Caco-2 (cell line): ENCODE measurements around the gene SLC45A2. TPM values are rescaled to one million over a fixed set of nuclear protein-coding genes. Genes with fewer than 3 reads are reported as not detected.

Experiments
- BruUV-seq: library from RNA; stranded (reverse); fragments of 400-500 nt; replicated peaks from 2 replicates; lab custom pipeline; 2021; lab: Mats Ljungman, UMichigan
- CTCF ChIA-PET: fragments of 300-600 bp; sonication (Branson Sonifier 250); formaldehyde crosslinking; loops from one replicate; lab custom pipeline; 2022; ENCODE audit warnings: antibody characterized with exemption; lab: Charles Lee
- POLR2A ChIA-PET: fragments of 300-600 bp; sonication (Branson Sonifier 250); formaldehyde crosslinking; loops from one replicate; lab custom pipeline; 2022; ENCODE audit warnings: antibody characterized with exemption; lab: Charles Lee
- DNase-seq, 2 experiments: peaks; one replicate each; pipeline versions ENCODE4 v3.0.0 to v3.0.0-alpha.2; 2020 to 2022
- H3K27me3 ChIP-seq: replicated peaks from 2 replicates; pipeline ENCODE4 v1.6.0; 2011; ENCODE audit warnings: low read length; ENCODE audit not compliant: control insufficient read depth, insufficient read depth
- H3K36me3 ChIP-seq: 2 replicates; pipeline ENCODE4 v1.5.1; 2011; ENCODE audit warnings: low read length; ENCODE audit not compliant: control insufficient read depth, insufficient read depth
- H3K4me1 ChIP-seq: fragments of 250-450 bp; sonication (Bioruptor Pico); 2 replicates; pipeline ENCODE4 v1.5.1; 2020; ENCODE audit warnings: mild to moderate bottlenecking
- H3K4me3 ChIP-seq: 2 replicates; pipeline ENCODE4 v1.5.1; 2011; ENCODE audit warnings: low read depth, mild to moderate bottlenecking, control low read depth, low read length
- H3K9me3 ChIP-seq: fragments of 250-450 bp; sonication (Bioruptor Pico); 2 replicates; pipeline ENCODE4 v1.5.1; 2020; ENCODE audit warnings: mild to moderate bottlenecking, moderate library complexity
- H3K27ac Mint-ChIP-seq: one replicate; pipeline ENCODE4 v1.8.0; 2022; ENCODE audit warnings: mixed read lengths; ENCODE audit not compliant: unreplicated experiment
- H3K27me3 Mint-ChIP-seq: one replicate; pipeline ENCODE4 v1.8.0; 2022; ENCODE audit warnings: mixed read lengths; ENCODE audit not compliant: insufficient read depth, unreplicated experiment
- H3K36me3 Mint-ChIP-seq: one replicate; pipeline ENCODE4 v1.8.0; 2022; ENCODE audit warnings: mild to moderate bottlenecking, mixed read lengths; ENCODE audit not compliant: insufficient read depth, unreplicated experiment
- H3K4me1 Mint-ChIP-seq: one replicate; pipeline ENCODE4 v1.8.0; 2022; ENCODE audit warnings: low read depth, mixed read lengths; ENCODE audit not compliant: unreplicated experiment
- H3K4me3 Mint-ChIP-seq: one replicate; pipeline ENCODE4 v1.8.0; 2022; ENCODE audit warnings: mild to moderate bottlenecking, moderate library complexity, mixed read lengths; ENCODE audit not compliant: unreplicated experiment
- H3K9me3 Mint-ChIP-seq: one replicate; pipeline ENCODE4 v1.8.0; 2022; ENCODE audit warnings: mixed read lengths; ENCODE audit not compliant: unreplicated experiment
- intact Hi-C: fragments of 100-400 bp; cut with micrococcal nuclease; formaldehyde crosslinking; loops from one replicate; pipeline ENCODE4 v1.10.0; 2022; ENCODE audit not compliant: unreplicated experiment
- total RNA-seq: library from RNA; stranded (reverse); gene quantifications from 2 replicates; pipeline ENCODE4 v1.2.3, GENCODE V29; 2022
- TF ChIP-seq, protein P1 (sequence below), 2 experiments: fragments of 200-600 bp in 1 of 2; IDR thresholded peaks; 1 replicate in 1 of 2; 2 replicates in 1 of 2; pipeline versions ENCODE4 v1.5.1 to v1.8.0; 2011 to 2022; ENCODE audit warnings: antibody characterized with exemption in 1 of 2, control low read depth in 1 of 2, inconsistent platforms in 1 of 2, low read depth in 1 of 2, low read length in 1 of 2, mild to moderate bottlenecking in 1 of 2, moderate library complexity in 1 of 2; ENCODE audit not compliant: insufficient read depth in 1 of 2, severe bottlenecking in 1 of 2, unreplicated experiment in 1 of 2

The SLC45A2 gene
- total RNA-seq, 1 experiment from 2014 or later = 0.91 TPM

DNA sequence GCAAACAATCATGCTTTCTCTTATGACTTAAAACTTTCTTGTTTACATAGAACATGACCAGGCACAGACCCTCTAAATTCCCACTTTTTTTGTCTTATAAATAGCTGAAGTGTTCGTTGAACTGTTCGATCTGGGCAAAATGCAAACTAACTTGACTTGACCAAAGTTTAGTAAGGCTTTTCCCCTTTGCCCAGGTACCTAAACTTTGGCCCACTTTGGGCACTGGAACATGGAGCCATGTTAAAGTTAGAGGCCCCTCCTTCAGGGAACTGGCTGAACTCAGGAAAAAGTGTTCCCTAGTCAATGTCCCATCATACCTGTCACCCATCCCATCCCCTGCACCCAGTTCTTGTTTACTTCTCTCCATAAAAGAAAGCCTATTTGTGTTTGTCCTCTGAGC is 32.8 kb upstream of the SLC45A2 start:
- Mint-ChIP-seq H3K27ac (no peak overlapping the region), H3K27me3 (no peaks in the 10 kb centered on the region), H3K9me3 (no peaks in the 10 kb centered on the region), H3K4me3 (no peak overlapping the region), H3K4me1 (peaks cover 35% of the 10 kb centered on the region), H3K36me3 (peaks cover 3% of the 10 kb centered on the region)
- no peak for DNase-seq
- ChIA-PET POLR2A (no interaction called here), CTCF (no interaction called here)
- H3K4me3 ChIP-seq = no peak overlapping the region
- no peaks in the 10 kb centered on the region for H3K9me3 ChIP-seq
- intact Hi-C loops = no loop called here
- no TSS peak for BruUV-seq
- H3K4me1 ChIP-seq = peaks cover 26% of the 10 kb centered on the region
- no peaks in the 10 kb centered on the region for H3K27me3 ChIP-seq
- TF ChIP-seq, protein P1, sequence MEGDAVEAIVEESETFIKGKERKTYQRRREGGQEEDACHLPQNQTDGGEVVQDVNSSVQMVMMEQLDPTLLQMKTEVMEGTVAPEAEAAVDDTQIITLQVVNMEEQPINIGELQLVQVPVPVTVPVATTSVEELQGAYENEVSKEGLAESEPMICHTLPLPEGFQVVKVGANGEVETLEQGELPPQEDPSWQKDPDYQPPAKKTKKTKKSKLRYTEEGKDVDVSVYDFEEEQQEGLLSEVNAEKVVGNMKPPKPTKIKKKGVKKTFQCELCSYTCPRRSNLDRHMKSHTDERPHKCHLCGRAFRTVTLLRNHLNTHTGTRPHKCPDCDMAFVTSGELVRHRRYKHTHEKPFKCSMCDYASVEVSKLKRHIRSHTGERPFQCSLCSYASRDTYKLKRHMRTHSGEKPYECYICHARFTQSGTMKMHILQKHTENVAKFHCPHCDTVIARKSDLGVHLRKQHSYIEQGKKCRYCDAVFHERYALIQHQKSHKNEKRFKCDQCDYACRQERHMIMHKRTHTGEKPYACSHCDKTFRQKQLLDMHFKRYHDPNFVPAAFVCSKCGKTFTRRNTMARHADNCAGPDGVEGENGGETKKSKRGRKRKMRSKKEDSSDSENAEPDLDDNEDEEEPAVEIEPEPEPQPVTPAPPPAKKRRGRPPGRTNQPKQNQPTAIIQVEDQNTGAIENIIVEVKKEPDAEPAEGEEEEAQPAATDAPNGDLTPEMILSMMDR (IDR thresholded peaks at IDR 0.05; ENCODE audit: insufficient read depth in 1 of 2, low read depth in 1 of 2, low read length in 1 of 2, severe bottlenecking in 1 of 2, unreplicated experiment in 1 of 2) = no peak
- 0 out of 2 replicates have a peak, but pooled peaks cover 2% of the 10 kb centered on the region for H3K36me3 ChIP-seq

DNA sequence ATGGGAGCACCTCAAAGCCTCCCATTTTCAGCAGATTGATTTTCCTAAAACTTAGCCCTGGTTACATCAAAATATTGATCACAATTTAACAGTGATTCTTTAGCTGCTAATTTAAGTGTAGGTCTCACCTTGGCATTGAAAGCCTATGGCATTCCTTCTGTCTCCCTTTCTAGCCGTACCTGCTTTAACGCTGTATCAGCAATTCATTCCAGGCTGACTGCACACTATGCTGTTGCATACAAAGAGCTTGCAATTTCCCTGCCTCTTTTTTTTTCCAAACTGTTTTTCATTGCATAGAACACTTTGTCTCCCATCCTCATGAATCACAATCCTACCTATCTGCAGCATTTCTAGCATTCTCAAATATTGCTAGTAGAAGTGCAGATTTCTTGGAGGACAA is 32.3 kb upstream of the SLC45A2 start:
- TF ChIP-seq, protein P1 (IDR thresholded peaks at IDR 0.05; ENCODE audit: insufficient read depth in 1 of 2, low read depth in 1 of 2, low read length in 1 of 2, severe bottlenecking in 1 of 2, unreplicated experiment in 1 of 2) = no peak
- no peak overlapping the region for H3K4me3 Mint-ChIP-seq
- H3K36me3 Mint-ChIP-seq = no peaks in the 10 kb centered on the region
- intact Hi-C loops = loop anchor here (1.0 kb wide), 1 partner anchor 9 kb away; no protein-coding TSS in a partner anchor
- H3K36me3 ChIP-seq = 0 out of 2 replicates have a peak, but pooled peaks cover 2% of the 10 kb centered on the region
- no TSS peak for BruUV-seq
- peaks cover 26% of the 10 kb centered on the region for H3K4me1 ChIP-seq
- no peaks in the 10 kb centered on the region for H3K9me3 Mint-ChIP-seq
- ChIA-PET CTCF (no interaction called here), POLR2A (no interaction called here)
- no peak for DNase-seq
- peaks cover 31% of the 10 kb centered on the region for H3K4me1 Mint-ChIP-seq
- H3K27ac Mint-ChIP-seq = no peak overlapping the region
- no peaks in the 10 kb centered on the region for H3K27me3 ChIP-seq
- H3K4me3 ChIP-seq = no peak overlapping the region
- H3K27me3 Mint-ChIP-seq = no peaks in the 10 kb centered on the region
- H3K9me3 ChIP-seq = no peaks in the 10 kb centered on the region

DNA sequence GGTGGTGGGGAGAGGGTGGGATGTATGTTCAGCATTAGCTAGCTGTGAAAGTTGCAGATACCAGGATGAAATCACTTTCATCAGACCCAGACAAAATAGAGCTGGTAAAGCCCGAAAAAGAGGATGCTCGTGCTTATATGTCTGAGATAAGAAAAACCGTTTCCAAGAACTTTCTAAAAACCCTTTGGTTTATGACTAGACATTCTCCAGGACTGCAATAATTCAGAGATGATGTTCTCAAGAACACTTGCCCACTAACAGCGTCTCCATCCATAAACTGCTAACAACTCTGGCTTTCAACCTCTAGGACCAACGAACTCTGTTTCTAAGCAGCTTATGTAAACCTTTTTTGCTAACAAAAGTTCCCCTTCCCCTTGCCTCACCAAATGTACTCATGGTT is 31.7 kb upstream of the SLC45A2 start:
- H3K27me3 Mint-ChIP-seq = no peaks in the 10 kb centered on the region
- H3K4me3 Mint-ChIP-seq = no peak overlapping the region
- no TSS peak for BruUV-seq
- CTCF ChIA-PET = no interaction called here
- Histone ChIP-seq H3K4me1 (peaks cover 29% of the 10 kb centered on the region), H3K4me3 (no peak overlapping the region), H3K9me3 (no peaks in the 10 kb centered on the region), H3K27me3 (no peaks in the 10 kb centered on the region), H3K36me3 (0 out of 2 replicates have a peak, but pooled peaks cover 2% of the 10 kb centered on the region)
- peaks cover 29% of the 10 kb centered on the region for H3K4me1 Mint-ChIP-seq
- no peaks in the 10 kb centered on the region for H3K9me3 Mint-ChIP-seq
- TF ChIP-seq, protein P1 (IDR thresholded peaks at IDR 0.05; ENCODE audit: insufficient read depth in 1 of 2, low read depth in 1 of 2, low read length in 1 of 2, severe bottlenecking in 1 of 2, unreplicated experiment in 1 of 2) = no peak
- DNase-seq = no peak
- POLR2A ChIA-PET = no interaction called here
- intact Hi-C loops = loop anchor here (1.0 kb wide), 1 partner anchor 9 kb away; no protein-coding TSS in a partner anchor
- no peaks in the 10 kb centered on the region for H3K36me3 Mint-ChIP-seq
- H3K27ac Mint-ChIP-seq = no peak overlapping the region
